ENCODE data around the gene NPAS3.

The NPAS3 gene

DNA sequence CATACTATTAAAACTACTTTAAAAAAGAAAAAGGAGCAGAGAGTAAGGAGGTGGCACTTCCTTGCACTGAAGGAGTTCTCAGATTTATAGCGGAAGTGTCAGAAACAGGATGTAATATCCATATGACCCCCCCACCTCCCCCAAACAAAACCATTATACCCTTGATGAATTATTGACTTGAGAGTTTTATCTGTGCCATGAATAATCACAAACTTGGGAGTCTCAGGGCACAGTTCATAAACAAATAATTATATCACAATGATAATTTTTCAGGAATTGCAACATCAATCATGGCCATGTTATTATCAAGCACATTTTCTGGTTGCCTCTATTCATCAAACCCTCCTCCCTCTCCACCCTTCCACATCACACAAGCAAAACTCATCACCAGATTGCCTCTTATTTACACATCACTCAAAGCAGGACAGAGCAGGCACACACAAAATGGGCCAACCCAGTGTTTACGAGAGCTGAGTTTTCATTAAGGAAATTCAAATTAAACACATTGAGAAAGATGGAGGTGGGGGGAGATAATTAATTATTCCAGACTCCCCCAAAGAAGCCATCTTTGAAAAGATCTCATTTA is 870.8 kb downstream of the NPAS3 start:
- DNase-seq (ENCODE audit: low read depth) = no peak
- TF ChIP-seq, protein P1, sequence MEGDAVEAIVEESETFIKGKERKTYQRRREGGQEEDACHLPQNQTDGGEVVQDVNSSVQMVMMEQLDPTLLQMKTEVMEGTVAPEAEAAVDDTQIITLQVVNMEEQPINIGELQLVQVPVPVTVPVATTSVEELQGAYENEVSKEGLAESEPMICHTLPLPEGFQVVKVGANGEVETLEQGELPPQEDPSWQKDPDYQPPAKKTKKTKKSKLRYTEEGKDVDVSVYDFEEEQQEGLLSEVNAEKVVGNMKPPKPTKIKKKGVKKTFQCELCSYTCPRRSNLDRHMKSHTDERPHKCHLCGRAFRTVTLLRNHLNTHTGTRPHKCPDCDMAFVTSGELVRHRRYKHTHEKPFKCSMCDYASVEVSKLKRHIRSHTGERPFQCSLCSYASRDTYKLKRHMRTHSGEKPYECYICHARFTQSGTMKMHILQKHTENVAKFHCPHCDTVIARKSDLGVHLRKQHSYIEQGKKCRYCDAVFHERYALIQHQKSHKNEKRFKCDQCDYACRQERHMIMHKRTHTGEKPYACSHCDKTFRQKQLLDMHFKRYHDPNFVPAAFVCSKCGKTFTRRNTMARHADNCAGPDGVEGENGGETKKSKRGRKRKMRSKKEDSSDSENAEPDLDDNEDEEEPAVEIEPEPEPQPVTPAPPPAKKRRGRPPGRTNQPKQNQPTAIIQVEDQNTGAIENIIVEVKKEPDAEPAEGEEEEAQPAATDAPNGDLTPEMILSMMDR (conservative IDR thresholded peaks at IDR 0.05; ENCODE audit: low read length) = no peak
- no peak overlapping the region for H3K4me3 ChIP-seq (ENCODE audit: low read length)

DNA sequence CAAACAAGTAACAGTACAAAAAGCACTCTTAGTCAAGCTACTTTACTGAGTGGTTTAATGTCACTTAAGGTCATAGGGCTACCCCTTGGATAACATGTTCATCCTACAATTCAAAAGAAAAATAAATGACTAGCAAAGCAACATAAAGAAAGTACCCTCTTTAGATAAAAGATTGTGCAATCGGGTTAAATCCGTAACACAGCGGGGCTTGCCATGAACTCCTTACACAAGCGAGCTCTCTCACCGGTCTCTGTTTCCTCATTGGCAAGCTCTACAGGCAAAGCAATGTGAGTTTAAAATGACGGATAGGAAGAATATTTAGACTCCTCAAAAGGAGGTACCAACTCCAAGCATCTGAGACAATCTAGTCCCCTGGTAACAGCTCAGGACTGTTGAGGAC is 871.6 kb downstream of the NPAS3 start:
- TF ChIP-seq, protein P1 (conservative IDR thresholded peaks at IDR 0.05; ENCODE audit: low read length) = no peak
- no peak overlapping the region for H3K4me3 ChIP-seq (ENCODE audit: low read length)
- no peak for DNase-seq (ENCODE audit: low read depth)

DNA sequence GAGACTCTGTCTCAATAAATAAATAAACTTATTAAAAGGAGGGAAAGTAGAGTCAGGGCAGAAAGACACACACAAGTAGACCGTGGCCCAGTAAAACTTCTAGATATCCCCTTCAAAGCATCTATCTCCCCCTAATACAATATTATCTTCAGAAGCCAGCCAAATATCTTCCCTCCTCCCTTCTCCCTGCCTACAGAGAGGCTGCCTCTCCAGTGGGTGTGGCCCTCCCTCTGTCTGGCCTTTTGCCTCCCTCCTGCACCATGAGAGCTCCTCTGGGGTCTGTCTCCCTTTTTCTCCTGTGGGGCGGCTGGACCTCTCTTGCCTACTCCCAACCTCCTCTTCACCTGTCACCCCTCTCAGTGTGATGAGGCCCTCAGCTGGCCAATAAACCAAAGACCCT is 873.0 kb downstream of the NPAS3 start:
- no peak overlapping the region for H3K4me3 ChIP-seq (ENCODE audit: low read length)
- DNase-seq (ENCODE audit: low read depth) = no peak
- TF ChIP-seq, protein P1 (conservative IDR thresholded peaks at IDR 0.05; ENCODE audit: low read length) = no peak

DNA sequence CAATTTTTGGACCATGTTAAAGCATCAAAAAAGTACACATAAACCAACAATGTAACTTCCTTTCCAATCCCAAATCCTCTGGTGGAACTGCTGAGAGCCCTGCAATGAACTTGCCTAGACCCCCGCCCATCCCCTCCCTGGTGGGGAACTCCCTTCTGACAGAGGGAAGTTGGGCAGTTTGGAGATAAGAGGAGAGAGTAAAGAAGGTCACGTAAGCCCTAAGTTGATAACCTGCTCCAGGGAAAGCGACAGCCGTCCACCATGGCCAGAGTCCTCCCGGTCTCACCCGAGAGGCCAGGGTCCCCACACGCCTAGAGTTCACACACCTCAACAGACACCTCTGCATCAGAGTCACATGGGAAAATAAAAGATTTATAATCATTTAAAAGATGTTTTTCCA is 873.5 kb downstream of the NPAS3 start:
- TF ChIP-seq, protein P1 (conservative IDR thresholded peaks at IDR 0.05; ENCODE audit: low read length) = no peak
- no peak for DNase-seq (ENCODE audit: low read depth)
- no peak overlapping the region for H3K4me3 ChIP-seq (ENCODE audit: low read length)

DNA sequence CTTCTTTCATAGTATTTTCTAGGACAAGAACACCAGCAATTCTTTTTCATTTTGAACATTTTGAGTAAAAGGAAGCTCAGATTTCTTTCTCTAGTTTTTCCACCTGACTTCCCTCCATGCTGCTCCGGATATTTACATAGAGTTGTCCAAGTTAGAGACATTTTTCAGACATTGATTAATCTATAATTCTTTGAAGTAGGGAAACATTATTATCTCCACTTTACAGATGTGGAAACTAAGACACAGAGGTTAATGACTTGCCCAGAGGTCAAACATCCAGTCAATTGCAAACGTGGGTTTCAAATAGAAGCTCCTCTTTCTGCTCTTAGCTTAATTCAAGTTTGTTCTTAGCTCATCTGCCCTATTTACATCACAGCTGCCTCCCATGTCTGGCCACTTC is 873.9 kb downstream of the NPAS3 start:
- H3K4me3 ChIP-seq (ENCODE audit: low read length) = no peak overlapping the region
- TF ChIP-seq, protein P1 (conservative IDR thresholded peaks at IDR 0.05; ENCODE audit: low read length) = no peak
- no peak for DNase-seq (ENCODE audit: low read depth)

DNA sequence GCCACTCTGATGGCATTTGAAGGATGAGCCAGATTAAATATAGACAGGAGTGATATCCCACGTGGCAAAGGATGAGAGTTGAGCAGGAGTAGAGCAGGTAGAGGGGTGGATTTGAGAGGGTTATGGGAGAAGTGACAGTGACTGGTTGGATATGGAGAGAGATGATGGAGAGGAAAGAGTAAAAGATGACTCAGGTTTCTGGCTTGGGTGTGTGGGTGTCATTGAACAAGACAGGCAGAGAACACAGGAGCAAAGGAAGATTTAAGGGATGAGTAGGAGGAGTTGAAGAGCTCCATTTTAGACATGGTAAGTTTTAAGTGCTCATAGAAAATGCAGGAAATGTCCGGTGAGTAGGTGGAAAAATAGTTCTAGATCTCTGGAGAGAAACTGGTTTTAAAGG is 875.3 kb downstream of the NPAS3 start:
- DNase-seq (ENCODE audit: low read depth) = no peak
- H3K4me3 ChIP-seq (ENCODE audit: low read length) = no peak overlapping the region
- TF ChIP-seq, protein P1 (conservative IDR thresholded peaks at IDR 0.05; ENCODE audit: low read length) = no peak

DNA sequence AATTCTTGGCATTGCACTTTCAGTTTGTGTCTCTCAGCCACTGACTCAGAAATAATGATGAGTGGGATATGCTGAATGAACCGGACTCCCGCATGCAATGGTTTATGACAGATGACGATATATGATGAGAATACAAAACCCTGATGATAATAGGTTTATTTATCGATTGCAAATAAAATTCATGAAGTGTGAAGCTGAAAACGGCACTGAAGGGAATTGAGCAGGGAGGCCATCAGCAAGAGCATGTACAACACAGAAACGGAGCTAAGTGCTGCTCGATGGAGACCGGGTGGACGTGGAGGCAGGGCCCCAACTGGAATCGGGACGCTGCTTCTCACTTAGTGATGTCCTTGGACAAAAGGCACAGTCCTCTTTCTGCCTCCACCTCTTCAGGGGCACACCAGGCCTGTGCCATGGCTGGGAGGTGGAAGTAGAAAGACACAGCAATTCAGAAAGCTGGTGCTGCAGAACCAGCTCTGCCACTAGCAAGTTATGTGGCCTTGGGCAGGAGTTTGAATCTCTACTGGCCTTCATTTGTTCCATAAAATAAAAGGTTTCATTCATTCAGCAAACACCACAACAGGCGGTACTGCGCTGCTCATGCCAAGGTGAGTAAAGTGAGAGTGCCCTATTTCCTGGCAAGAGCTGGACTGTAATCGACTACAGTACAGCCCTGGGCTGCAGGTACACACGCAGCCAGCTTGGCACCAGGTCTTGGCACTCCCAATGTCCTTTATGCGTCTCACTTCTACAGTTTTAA is 895.2 kb downstream of the NPAS3 start:
- TF ChIP-seq, protein P1 (conservative IDR thresholded peaks at IDR 0.05; ENCODE audit: low read length) = no peak
- no peak for DNase-seq (ENCODE audit: low read depth)
- no peak overlapping the region for H3K4me3 ChIP-seq (ENCODE audit: low read length)
